GM21723 (cell line): ENCODE data around the gene ACTRT2.

Source experiments
- ATAC-seq: cut with Tn5 transposase; IDR thresholded peaks from one replicate; pipeline ENCODE4 v1.9.1; 2021; ENCODE audit warnings: mild to moderate bottlenecking, moderate library complexity; ENCODE audit not compliant: unreplicated experiment

Gene ACTRT2

GRCh38 chr1:3065797-3066196, 44.5 kb downstream of the ACTRT2 start:
- ATAC-seq, result no peak

DNA sequence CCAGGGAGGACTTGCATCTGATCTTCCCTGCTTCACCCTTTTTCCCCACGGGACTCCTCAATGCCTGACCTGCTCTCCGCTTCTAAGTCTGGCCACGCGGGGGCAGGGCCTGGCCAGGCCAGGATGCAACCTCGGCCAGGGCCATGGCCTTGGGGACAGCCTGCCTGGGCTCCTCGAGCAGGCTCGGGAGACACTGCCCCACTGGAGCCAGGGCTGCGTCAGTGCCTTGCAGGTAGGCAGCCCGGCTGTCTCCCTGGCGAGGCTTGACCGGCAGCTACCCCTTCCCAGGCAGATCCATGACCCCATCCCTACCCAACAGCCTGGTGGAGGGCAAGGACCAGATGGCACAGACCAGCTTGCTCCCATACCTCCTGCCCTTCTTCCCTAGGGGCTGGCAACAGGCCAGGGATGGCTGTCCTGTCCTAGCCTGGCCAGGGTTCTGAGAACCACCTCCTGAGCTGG, 45.0 kb downstream of the ACTRT2 start:
- ATAC-seq, result no peak

DNA sequence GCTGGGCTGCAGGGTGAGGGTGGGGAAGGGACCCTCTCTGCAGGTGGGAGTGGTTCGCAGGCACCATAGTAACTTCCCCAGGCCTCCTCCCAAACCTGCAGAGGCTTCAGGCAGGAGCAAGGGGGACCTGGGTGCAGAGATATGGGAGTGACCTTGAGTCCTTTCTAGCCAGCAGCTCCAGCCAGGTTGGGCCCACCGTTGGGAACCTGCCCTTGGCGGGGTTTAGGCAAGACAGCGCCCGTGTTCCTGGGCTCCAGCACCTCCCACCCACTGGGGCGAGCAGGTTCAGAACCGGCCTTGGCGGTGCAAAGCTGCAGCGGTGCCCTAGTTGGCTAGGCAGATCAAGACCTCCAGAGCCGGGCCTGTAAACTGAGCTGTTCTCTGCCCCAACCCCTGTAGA, 45.6 kb downstream of the ACTRT2 start:
- ATAC-seq, result no peak

- no peak for ATAC-seq
Observed at GRCh38 chr1:3067301-3067670, 46.0 kb downstream of the ACTRT2 start.

DNA sequence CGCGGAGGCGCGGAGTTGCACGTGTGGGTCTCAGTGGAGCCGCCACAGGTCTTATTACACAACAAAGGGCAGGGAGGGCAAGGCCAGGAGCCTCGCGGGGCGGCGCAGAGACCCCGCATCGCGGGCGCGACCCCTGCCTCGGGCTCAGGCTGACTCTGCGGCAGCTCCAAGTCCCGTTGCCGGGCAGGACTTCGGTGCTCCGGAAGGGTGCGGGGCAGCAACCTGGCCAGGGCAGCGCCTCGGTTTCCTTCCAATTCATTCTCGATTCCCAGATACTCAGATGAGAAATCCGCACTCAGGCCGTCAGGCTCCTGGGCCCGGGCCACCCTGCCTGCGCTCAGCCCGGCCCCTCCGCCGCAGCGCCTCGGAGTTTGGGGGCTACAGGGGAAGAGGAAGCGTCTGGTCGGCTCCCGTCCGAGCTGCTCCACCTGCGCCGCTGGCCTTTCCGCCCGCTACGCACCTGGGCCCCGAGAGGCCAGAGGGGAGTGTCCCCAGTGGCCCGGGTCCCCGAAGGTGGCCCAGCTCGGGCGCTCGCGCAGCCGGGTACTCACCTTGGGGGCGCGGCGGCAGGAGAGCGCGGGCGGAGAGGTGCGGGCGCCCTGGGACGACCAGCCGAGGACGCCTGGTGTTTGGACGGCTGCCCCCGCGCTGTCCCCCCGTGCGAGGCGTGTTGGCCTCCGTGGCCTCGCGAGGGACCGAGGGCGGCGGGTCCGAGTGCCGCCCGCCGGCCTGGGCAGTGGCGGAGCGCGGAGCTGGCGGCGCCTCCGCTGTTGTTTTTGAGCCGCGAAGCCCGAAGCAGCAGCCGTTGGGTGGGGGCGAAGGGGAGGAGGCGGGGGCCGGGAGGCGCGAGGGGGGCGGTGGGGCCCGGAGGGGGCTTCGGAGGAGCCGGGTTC, 46.6 kb downstream of the ACTRT2 start:
- ATAC-seq, result no peak

- ATAC-seq, result no peak
Observed at GRCh38 chr1:3068564-3069431, 47.5 kb downstream of the ACTRT2 start, which contains the start of gene PRDM16. Gene PRDM16, plus strand, starts transcription at chr1:3069203. Its CDS starts 57 bp downstream, at chr1:3069260.

DNA sequence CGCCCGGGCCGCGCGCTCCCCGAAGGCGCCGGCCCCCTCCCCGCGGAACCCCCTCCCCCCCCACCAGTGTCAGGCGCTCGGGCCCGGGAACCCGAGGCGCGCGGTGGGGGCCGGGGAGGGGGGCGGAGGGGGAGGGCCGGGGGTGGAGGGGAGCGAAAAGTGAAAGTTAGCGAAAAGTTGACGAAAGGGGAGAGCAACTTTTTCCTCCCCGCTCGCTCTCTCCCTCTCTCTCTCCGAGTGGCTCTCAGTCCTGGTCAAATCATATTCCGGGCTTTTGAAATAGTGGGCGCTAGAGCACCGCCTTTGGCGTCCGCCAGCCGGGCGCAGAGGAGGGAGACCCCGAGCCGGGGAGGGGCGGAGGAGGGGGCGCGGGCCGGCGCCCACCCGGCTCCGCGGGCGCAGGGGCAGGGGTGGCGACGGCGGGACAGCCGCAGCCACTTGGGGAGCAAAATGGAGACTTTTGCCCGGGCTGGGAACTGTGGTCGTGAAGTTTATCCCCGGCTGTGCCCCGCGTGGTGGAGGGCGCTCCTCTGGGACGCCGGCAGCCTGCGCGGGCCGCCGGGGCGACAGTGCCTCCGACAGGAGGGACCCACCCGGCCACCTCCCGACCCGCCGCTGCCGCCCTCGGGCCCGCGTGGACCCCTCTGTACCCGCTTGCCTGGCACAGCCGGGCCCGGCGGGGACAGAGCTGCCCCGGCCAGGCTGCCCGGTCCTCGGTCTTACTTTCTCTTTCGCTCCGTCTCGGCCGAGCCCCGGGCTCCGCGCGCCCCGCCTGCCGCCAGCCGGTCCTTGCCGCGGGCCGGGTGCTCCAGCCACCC, 48.4 kb downstream of the ACTRT2 start:
- no peak for ATAC-seq

GRCh38 chr1:3070309-3070643, 49.0 kb downstream of the ACTRT2 start:
- no peak for ATAC-seq

DNA sequence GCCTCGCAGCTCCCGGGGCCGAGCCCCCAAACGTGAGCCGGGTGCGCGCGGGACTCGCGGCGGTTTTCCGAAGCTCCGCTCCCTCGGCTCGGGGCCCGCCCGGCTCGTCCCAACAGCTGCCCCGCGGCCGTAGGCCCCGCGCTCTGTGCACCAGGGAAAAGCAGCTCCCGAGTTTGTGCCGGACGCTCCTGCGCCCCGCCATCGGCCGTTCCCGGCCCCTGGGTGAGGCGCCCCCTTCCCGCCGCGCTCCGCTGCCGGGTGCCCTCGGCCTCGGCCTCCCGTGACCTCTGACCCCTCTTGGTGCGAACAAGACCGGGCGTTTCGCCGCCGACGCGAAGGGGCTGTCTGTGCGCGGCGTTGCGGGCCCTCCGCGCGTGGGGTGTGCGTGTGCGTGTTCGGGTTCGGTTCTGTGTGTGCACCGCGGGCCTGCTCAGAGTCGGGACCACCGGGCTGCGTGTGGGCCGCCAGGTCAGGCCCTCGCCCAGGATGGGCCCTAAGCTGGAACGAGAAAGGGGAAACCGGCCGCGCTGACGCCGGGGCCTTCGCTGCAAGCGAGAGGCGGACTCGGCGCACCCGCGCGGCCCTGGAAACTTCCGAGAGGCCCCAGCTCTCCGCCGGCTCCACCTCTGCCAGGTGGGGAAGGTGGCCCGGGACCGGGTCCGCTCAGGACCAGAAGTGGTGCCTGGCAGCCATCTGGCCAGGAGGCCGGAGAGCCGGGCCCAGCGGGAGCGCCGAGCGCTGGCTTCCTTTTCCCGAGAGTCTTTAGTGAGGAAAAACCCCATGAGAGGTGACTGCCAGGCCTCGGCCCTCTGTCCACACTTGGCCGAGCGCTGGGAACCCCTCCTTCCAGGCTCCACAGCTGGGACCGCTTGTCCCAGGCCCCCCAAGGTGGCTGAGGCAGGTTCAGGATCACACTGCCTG, 49.6 kb downstream of the ACTRT2 start:
- no peak for ATAC-seq

DNA sequence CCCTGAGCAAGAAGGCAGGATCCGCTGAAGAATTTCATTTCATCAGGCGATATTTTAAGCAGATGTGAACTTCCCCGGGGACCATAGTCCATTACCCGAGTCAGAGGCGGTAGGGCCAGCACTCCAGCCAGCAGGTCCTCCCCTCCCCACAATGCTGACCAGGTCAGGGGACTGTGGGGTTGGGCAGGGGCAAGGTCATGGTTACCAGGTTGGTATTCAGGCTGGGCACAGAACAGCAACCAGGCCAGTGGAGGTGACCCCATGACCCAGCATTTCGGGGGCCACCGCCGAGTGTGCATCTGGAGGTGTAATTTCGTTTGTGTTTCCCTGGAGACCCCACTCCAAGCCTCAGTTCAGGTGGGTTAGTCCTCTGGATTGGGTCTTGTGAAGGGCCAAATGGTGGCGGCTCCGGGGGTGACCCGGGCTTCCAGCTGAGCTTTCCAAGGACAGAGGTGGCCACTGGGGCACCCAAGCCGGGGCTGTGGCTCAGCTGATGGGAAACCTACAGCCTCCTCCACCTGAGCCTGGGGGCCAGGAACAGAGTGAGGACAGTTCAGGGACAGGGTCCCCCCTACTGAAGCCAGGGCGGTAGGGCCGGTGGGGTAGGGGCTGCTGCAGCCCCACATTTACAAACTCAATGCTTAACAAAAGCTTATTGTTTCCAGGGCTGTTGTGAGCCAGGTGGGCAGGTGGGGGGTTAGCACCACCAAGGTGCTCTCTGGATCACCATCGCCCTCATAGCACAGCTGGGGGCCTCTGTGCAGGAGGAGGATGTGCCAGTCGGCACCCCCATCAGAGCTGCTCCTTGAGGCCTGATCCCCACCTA, 50.5 kb downstream of the ACTRT2 start:
- no peak for ATAC-seq
